ENCODE results near the gene NGLY1.

GRCh38 chr3:25706213-25706612 is 77.0 kb downstream of the NGLY1 start:
- TF ChIP-seq YY1 (IDR thresholded peaks at IDR 0.05; ENCODE audit: insufficient read depth, insufficient read length) (no peak), ZNF274 (IDR thresholded peaks at IDR 0.05; ENCODE audit: low read depth, low read length) (no peak)

Measured in NT2/D1 (cell line).